Hindlimb muscle (tissue), 1 donor: ENCODE measurements around the gene CDH4. TPM values are rescaled to one million over a fixed set of nuclear protein-coding genes. Genes with fewer than 3 reads are reported as not detected.
"Not testable (repeated sequence)": the region's sequence is repeated elsewhere in the genome, so short reads cannot be mapped to it uniquely, and the experiment has no call there.

ENCODE experiments used
- DNase-seq: peaks from one replicate; pipeline ENCODE4 v3.0.0-alpha.2; 2013
- polyA plus RNA-seq: library from polyadenylated mRNA; unstranded; fragments of 120-200 nt; gene quantifications from one replicate; pipeline ENCODE4 v1.2.1, GENCODE V29; 2013; ENCODE audit not compliant: insufficient read length

The CDH4 gene
- polyA plus RNA-seq, 1 donor, result 1.0 TPM

- DNase-seq, result no peak
Observed at GRCh38 chr20:61441537-61441936, 189.5 kb downstream of the CDH4 start.

- DNase-seq, result no peak
Observed at GRCh38 chr20:61442075-61442670, 190.1 kb downstream of the CDH4 start.

GRCh38 chr20:61442718-61443117, 190.7 kb downstream of the CDH4 start:
- no peak for DNase-seq

DNA sequence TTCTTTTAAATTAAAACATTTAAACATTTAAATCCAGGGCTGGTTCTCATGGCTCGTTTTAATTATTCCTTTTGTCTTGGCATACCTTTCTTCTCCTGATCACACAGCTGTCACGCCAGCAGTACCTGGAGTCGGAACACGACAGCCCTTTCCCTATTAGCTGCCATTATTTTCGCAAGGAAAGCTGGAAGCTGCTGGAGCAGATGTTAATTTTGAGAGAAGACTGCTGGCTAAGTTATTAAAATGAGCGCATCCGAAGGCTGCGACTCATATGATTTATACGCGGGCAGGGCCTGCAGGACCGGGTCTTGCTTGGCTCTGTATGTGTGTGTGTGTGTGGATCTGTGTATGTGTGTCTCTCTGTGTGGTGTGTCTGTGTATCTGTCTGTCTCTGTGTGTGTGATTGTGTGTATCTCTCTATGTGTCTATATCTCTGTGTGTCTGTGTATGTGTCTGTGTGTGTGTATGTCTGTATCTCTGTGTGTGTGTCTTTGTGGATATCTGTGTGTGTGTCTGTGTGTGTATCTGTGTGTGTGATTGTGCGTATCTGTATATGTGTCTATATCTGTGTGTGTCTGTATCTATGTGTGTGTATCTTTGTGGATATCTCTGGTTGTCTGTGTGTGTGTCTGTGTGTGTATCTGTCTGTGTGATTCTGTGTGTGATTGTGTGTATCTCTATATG, 191.5 kb downstream of the CDH4 start:
- DNase-seq, result no peak

- DNase-seq, result no peak
Observed at GRCh38 chr20:61444637-61445036, 192.6 kb downstream of the CDH4 start.

DNA sequence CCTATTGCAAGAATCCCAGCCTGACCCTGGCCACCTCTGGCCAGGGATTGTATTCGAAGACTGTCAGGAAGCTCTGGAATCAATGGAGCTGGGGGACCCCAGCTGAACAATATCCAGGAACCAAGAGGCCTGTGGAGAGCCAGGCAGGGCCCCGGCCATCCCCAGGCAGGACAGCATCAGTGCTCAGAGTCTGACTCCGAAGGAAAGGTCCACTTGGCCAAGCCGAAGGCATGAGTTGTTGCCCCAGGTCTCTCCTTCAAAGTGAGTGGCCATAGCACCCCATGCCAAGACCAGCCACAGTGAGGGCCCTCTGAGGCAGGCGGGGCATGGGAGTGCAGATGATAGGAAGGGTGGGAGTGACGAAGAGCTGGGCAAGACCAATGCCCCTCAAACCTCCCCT, 193.1 kb downstream of the CDH4 start:
- no peak for DNase-seq

DNA sequence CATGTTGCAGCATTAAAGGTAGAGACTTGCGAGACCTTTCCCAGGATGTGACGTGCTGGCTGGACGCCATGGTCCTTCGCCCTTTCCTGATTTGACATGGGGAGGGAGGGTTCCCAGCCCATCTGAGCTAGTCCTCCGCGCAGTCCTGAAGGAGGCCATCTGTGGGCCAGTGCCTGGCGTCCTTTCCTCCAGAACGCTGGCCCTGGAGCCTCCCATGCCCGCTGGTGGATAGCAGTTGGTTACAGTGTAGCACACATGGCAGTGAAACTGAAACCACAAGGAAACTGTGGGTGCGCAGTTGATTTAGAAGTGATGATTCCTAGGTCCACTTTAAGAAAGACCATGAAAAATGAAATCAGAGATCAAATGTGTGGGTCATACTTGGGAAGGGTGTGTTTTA, 193.7 kb downstream of the CDH4 start:
- no peak for DNase-seq

- no peak for DNase-seq
Observed at GRCh38 chr20:61447952-61448351, 195.9 kb downstream of the CDH4 start.

- no peak for DNase-seq
Observed at GRCh38 chr20:61448386-61448785, 196.3 kb downstream of the CDH4 start.

- DNase-seq, result no peak
Observed at GRCh38 chr20:61449057-61449609, 197.1 kb downstream of the CDH4 start.

DNA sequence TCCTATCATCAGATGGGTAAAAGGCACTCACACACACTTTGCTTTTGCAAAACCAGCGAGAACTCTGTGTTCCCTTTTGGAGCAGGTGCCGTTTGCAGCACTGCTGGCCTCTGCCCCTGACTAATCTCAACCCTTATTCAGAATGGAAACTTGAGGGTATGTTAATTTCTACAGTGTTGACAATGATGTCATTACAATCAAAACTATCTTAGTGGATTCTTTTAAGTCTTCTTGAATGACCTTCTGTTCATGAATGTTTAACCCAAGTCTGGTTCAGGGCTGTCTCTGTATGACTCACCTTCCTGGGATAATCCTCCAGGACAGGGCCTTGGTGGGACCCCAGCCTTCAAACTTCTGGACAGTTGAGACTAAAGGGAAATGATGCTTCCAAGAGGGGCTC, 197.9 kb downstream of the CDH4 start:
- no peak for DNase-seq

DNA sequence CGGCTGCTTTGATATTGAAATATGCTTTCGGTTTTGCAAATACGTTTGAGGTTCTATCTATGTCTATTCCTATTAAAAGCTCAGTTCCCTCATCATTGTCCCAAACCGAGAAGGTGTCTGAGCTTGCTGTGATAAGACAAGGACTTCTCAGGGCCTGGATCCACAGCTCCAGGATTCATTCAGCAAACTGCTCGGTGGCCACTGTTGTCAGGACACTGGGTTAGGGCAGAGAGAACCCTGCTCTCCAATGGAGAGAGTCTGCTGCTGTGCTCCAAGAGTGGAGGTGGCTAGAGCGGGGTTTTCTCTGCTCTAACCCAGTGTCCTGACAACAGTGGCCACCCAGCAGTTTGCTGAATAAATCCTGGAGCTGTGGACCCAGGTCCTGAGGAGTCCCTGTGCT, 198.5 kb downstream of the CDH4 start:
- DNase-seq, result no peak

DNA sequence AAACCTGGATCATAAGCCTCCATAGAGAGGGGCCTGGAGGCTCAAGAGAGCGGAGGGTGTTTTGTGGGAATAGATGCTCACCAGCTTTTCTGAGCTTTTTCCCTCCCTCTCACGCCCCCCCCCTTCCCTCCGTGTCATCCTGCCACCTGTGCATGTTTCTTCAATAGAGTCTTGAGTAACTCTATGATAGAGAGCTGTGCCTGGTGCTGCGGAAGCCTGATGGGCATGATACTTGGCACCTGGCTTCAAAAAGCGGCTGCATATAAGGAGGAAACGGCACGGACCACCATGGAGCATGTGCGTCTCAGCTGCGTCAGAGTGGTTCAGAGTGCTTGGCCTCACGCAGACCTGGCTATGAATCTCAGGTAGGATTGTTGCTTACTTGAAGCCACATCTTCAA, 198.9 kb downstream of the CDH4 start:
- DNase-seq, result no peak

DNA sequence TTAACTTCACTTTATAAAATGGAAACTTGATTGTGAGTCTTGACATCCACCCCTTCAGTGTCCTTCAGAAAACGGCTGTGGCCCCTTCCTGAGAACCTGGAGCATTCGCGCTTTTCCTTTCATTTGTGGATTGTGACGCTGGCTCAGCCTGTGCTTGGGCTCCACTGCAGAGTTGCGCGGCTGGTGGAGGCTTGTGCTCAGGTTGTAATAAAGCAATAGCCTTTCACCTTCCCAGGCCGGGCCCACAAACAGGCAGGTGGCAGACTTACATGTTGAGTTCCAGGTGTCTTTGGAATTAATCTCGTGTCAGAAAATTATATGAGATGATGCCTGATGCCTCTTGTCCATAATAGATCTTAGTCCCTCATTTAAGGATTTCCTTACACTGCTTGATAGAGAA, 199.9 kb downstream of the CDH4 start:
- no peak for DNase-seq

GRCh38 chr20:61453219-61453618, 201.2 kb downstream of the CDH4 start:
- DNase-seq, result no peak

DNA sequence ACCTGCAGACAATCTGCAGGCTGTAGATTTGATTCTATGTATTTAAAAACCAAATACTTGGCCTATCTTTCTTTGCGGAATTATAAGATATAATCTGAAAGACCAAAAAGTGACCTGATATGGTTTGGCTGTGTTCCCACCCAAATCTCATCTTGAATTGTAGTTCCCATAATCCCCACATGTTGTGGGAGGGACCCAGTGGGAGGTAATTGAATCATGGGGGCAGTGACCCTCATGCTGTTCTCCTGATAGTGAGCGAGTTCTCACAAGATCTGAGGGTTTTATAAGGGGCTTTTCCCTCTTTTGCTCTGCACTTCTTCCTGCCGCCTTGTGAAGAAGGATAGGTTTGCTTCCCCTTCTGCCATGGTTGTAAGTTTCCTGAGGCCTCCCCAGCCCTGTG, 201.6 kb downstream of the CDH4 start:
- not testable (repeated sequence) for DNase-seq

DNA sequence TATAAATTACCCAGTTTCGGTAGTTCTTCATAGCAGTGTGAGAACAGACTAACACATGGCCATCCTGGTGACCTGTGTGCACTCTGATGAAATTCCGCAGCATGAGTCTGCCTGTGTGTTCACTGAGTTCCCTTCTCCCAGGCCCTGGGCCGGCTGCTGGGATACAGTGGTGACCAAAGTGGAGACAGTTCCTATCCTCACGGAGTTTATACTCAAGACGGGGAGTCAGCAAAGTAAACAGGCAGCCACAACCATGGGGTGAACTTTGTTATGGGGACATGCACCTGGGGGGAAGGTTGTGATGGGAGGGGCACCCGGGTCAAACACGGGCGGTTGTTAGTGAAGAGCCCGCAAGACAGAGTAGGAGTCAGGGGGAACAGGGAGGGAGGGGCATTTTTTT, 202.0 kb downstream of the CDH4 start:
- DNase-seq, result no peak

- no peak for DNase-seq
Observed at GRCh38 chr20:61455508-61456215, 203.6 kb downstream of the CDH4 start.

- DNase-seq, result no peak
Observed at GRCh38 chr20:61457725-61458124, 205.7 kb downstream of the CDH4 start.

DNA sequence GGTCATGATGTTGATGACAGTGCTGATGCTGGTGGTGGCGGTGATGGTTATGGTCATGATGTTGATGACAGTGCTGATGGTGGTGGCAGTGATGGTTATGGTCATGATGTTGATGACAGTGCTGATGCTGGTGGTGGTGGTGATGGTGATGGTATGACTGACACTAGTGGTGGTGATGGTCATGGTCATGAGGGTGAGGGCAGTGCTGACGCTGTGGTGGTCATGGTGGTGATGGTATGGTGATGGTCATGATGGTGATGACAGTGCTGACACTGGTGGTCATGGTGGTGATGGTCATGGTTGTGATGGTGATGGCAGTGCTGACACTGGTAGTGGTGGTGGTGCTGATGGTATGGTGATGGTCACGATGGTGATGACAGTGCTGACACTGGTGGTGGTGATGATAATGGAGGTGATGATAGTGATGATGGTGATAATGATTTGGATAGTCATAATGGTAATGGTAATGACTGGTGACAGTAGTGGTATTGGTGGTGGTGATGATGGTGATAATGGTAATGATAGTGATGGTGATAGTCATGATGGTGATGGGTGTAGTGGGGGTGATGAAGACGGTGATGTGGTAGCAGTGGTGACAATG, 206.2 kb downstream of the CDH4 start:
- DNase-seq, result no peak

DNA sequence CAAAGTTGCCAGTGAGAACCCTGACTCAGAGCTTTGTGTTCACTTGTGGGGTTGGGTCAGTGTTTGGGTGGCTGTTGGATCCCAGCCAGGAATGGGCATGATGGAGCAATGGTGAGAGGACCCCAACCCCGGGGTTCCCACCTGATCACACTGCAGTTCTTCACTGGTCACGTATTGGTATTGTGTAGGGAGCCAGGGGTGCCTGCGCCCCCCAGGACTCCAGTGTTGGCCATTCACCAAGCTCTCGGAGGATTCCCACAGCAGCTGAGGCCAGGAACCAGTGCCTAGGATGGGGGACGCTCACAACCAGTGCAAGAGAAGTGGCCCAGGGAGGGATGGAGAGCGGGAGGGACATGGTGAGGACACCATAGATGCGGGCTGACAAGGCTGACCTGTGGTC, 207.2 kb downstream of the CDH4 start:
- DNase-seq, result no peak

- DNase-seq, result no peak
Observed at GRCh38 chr20:61459705-61460104, 207.6 kb downstream of the CDH4 start.
